HL-60 (cell line): ENCODE data around the gene SETD3.

Source experiments
- CTCF ChIP-seq: IDR thresholded peaks from one replicate; pipeline ENCODE4 v1.5.1; 2011; ENCODE audit warnings: low read length, control low read depth, inconsistent platforms; ENCODE audit not compliant: insufficient read depth
- POLR2AphosphoS5 ChIP-seq: IDR thresholded peaks from 2 replicates; pipeline ENCODE4 v1.6.1; 2012; ENCODE audit warnings: low read depth
- REST ChIP-seq: IDR thresholded peaks from 2 replicates; pipeline ENCODE4 v1.6.1; 2012; ENCODE audit warnings: low read depth; ENCODE audit not compliant: insufficient replicate concordance

GRCh38 chr14:99413172-99413571 lies 67.5 kb downstream of the SETD3 start:
- TF ChIP-seq POLR2AphosphoS5 (no peak), CTCF (no peak), REST (no peak)
